Liver (tissue), 9 donors: ENCODE results near the gene JAZF1. TPM values are rescaled to one million over a fixed set of nuclear protein-coding genes. Genes with fewer than 3 reads are reported as not detected.

Experiments
- DNase-seq: peaks from one replicate; pipeline ENCODE4 v3.0.0-alpha.2; 2017; ENCODE audit warnings: low spot score
- H3K27ac ChIP-seq, 2 donors: one replicate each; pipeline ENCODE4 v1.7.0; 2013; ENCODE audit warnings: inconsistent platforms in 2 of 2, low read length in 2 of 2, control low read depth in 1 of 2, low read depth in 1 of 2, mild to moderate bottlenecking in 1 of 2
- H3K27me3 ChIP-seq, 4 donors: one replicate each; pipeline versions ENCODE4 v1.6.1 to v1.7.0; 2013; ENCODE audit warnings: low read length in 3 of 4, inconsistent platforms in 1 of 4, mild to moderate bottlenecking in 1 of 4, moderate library complexity in 1 of 4; ENCODE audit not compliant: control insufficient read depth in 4 of 4, insufficient read depth in 4 of 4
- H3K36me3 ChIP-seq, 4 donors: one replicate each; pipeline versions ENCODE4 v1.6.1 to v1.7.0; 2013; ENCODE audit warnings: low read length in 3 of 4, mild to moderate bottlenecking in 3 of 4, low read depth in 1 of 4, moderate library complexity in 1 of 4; ENCODE audit not compliant: control insufficient read depth in 4 of 4, insufficient read depth in 3 of 4
- H3K4me1 ChIP-seq, 4 donors: one replicate each; pipeline versions ENCODE4 v1.6.1 to v1.7.0; 2013; ENCODE audit warnings: low read length in 3 of 4, mild to moderate bottlenecking in 3 of 4, moderate library complexity in 1 of 4; ENCODE audit not compliant: control insufficient read depth in 4 of 4, insufficient read depth in 4 of 4
- H3K4me3 ChIP-seq, 3 donors: one replicate each; pipeline versions ENCODE4 v1.6.1 to v1.7.0; 2013; ENCODE audit warnings: low read length in 3 of 3, control low read depth in 1 of 3, low read depth in 1 of 3, mild to moderate bottlenecking in 1 of 3
- H3K9ac ChIP-seq, 2 donors: one replicate each; pipeline ENCODE4 v1.7.0; 2013; ENCODE audit warnings: low read length in 2 of 2, mild to moderate bottlenecking in 2 of 2, moderate library complexity in 2 of 2, control low read depth in 1 of 2, low read depth in 1 of 2
- H3K9me3 ChIP-seq, 4 donors: one replicate each; pipeline versions ENCODE4 v1.6.1 to v1.7.0; 2013; ENCODE audit warnings: low read length in 3 of 4; ENCODE audit not compliant: control insufficient read depth in 4 of 4
- FOXA2 ChIP-seq: IDR thresholded peaks from 2 replicates; pipeline ENCODE4 v1.6.1; 2016; ENCODE audit warnings: antibody characterized with exemption
- GABPA ChIP-seq, 2 donors: IDR thresholded peaks in 1 of 2; conservative IDR thresholded peaks in 1 of 2; 2 replicates each; pipeline ENCODE4 v1.6.1; 2016; ENCODE audit warnings: antibody characterized with exemption in 2 of 2, mild to moderate bottlenecking in 1 of 2, moderate library complexity in 1 of 2
- HNF4A ChIP-seq, 2 donors: conservative IDR thresholded peaks; 2 replicates each; pipeline ENCODE4 v1.6.1; 2016; ENCODE audit warnings: antibody characterized with exemption in 2 of 2, mild to moderate bottlenecking in 2 of 2
- HNF4G ChIP-seq: IDR thresholded peaks from 2 replicates; pipeline ENCODE4 v1.6.1; 2016; ENCODE audit warnings: antibody characterized with exemption
- JUND ChIP-seq, 2 donors: IDR thresholded peaks; 2 replicates each; pipeline ENCODE4 v1.6.1; 2016; ENCODE audit warnings: antibody characterized with exemption in 2 of 2
- NR2F2 ChIP-seq: IDR thresholded peaks from 2 replicates; pipeline ENCODE4 v1.6.1; 2016; ENCODE audit warnings: antibody characterized with exemption
- RAD21 ChIP-seq, 2 donors: IDR thresholded peaks; 2 replicates each; pipeline ENCODE4 v1.6.1; 2016; ENCODE audit warnings: antibody characterized with exemption in 2 of 2, mild to moderate bottlenecking in 2 of 2
- RXRA ChIP-seq, 2 donors: IDR thresholded peaks; 2 replicates each; pipeline ENCODE4 v1.6.1; 2017 to 2018; ENCODE audit warnings: antibody characterized with exemption in 2 of 2, mild to moderate bottlenecking in 1 of 2
- WGBS: extraction: QIAGEN DNeasy Blood & Tissue Kit; methylation state at CpG from one replicate; pipeline ENCODE4 v1.1.7; 2013; 5-methylcytosine and 5-hydroxymethylcytosine counted together
- polyA plus RNA-seq, 2 donors: library from polyadenylated mRNA; stranded (reverse) in 1 of 2; unstranded in 1 of 2; fragments of 200-250 nt in 1 of 2; fragments of >200 nt in 1 of 2; fragmentation: Nextera tagmentation in 1 of 2; extraction: Ambion mirVana in 1 of 2; gene quantifications; one replicate each; pipeline versions ENCODE4 v1.2.1 to v1.2.3, GENCODE V29; 2013 to 2015
- total RNA-seq, 2 donors: library from RNA; depleted of rRNA; stranded (reverse); fragments of >200 nt; gene quantifications; one replicate each; pipeline ENCODE4 v1.2.3, GENCODE V29; 2014
- TF ChIP-seq, protein P1 (sequence below): fragments of 150-350 bp; IDR thresholded peaks from 2 replicates; pipeline ENCODE4 v1.5.1; 2017; ENCODE audit warnings: improper control_type of control experiment, low read depth, low read length; ENCODE audit not compliant: missing input control
- donor health status: healthy.
- donor health status: healthy.
- donor health status: healthy.
- donor health status: healthy.
- donor health status: healthy.

JAZF1 gene
- total and polyA plus RNA-seq, 4 donors = 2.7 to 17.8 (median 4.0) TPM

GRCh38 chr7:28088032-28088431, 92.6 kb downstream of the JAZF1 start:
- Histone ChIP-seq H3K36me3 (no peaks in the 10 kb centered on the region), H3K27ac (no peak overlapping the region), H3K4me1 (peaks cover 1 to 14% (median 12%) of the 10 kb centered on the region in 4 donors), H3K9ac (no peak overlapping the region), H3K4me3 (no peak overlapping the region), H3K9me3 (no peaks in the 10 kb centered on the region), H3K27me3 (no peaks in the 10 kb centered on the region)
- WGBS = 91% methylated on average over 4 of the region's 4 CpGs
- no peak for DNase-seq
- TF ChIP-seq HNF4G = no peak
- no peak for TF ChIP-seq JUND (IDR thresholded peaks at IDR 0.05)
- no peak for TF ChIP-seq GABPA (IDR thresholded peaks at IDR 0.05 in 1 of 2, conservative IDR thresholded peaks at IDR 0.05 in 1 of 2)
- no peak for TF ChIP-seq RXRA (IDR thresholded peaks at IDR 0.05)
- no peak for TF ChIP-seq RAD21 (IDR thresholded peaks at IDR 0.05)

- WGBS = 75% methylated on average over 2 of the region's 2 CpGs
- Histone ChIP-seq H3K27ac (no peak overlapping the region), H3K36me3 (no peaks in the 10 kb centered on the region), H3K27me3 (no peaks in the 10 kb centered on the region), H3K4me1 (peaks cover 3 to 16% (median 14%) of the 10 kb centered on the region in 4 donors), H3K9ac (no peak overlapping the region), H3K4me3 (no peak overlapping the region), H3K9me3 (no peaks in the 10 kb centered on the region)
- TF ChIP-seq GABPA (IDR thresholded peaks at IDR 0.05 in 1 of 2, conservative IDR thresholded peaks at IDR 0.05 in 1 of 2) = no peak
- TF ChIP-seq NR2F2 = no peak
- TF ChIP-seq, protein P1, sequence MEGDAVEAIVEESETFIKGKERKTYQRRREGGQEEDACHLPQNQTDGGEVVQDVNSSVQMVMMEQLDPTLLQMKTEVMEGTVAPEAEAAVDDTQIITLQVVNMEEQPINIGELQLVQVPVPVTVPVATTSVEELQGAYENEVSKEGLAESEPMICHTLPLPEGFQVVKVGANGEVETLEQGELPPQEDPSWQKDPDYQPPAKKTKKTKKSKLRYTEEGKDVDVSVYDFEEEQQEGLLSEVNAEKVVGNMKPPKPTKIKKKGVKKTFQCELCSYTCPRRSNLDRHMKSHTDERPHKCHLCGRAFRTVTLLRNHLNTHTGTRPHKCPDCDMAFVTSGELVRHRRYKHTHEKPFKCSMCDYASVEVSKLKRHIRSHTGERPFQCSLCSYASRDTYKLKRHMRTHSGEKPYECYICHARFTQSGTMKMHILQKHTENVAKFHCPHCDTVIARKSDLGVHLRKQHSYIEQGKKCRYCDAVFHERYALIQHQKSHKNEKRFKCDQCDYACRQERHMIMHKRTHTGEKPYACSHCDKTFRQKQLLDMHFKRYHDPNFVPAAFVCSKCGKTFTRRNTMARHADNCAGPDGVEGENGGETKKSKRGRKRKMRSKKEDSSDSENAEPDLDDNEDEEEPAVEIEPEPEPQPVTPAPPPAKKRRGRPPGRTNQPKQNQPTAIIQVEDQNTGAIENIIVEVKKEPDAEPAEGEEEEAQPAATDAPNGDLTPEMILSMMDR = no peak
- no peak for TF ChIP-seq FOXA2
- DNase-seq = no peak
Observed at GRCh38 chr7:28086198-28086597, 94.4 kb downstream of the JAZF1 start.

DNA sequence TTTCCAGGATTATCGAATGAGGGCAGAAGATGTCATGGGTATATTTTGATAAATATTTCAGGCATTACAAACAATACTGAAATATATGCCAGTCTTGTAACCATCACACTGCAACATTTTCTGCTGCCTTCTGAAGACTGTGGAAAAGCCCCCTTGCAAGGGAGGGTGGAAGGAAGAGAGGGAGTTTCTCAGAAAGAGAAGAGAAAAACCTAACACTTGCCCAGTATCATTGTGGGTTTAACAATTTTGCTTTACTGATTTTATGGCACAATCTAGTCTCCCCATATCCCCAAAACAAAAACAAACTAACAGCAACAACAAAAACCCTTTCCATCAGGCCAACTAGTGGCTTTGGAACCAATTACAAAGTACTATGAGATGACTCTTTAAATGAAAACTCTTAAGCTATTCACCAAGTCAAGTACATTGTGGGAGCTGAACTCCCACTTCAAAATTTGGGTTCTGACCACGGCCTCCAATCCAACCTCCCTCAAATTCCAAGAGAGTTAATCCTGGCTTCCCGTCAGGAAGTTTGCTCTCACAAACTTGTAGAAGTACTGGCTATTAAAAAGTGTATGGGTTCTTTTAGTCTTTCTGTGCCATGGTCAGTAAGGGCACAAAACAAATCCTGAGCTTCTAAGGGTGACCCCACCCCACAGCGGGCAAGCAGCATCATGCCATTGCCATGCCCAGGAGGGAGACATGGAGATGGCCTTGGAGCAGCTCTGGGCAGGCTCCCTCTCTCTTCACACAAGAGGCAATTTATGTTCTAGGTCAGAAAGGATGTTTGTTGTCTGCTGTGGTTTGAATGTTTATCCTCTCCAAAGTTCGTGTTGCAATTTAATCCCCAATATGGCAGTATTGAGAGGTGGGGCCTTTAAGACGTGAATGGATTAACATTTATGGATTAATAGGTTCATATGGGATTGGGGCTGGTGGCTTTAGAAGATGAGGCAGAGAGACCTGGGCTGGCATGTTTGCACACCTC, 96.3 kb downstream of the JAZF1 start:
- H3K27me3 ChIP-seq = no peaks in the 10 kb centered on the region
- no peaks in the 10 kb centered on the region for H3K36me3 ChIP-seq
- H3K4me3 ChIP-seq = no peak overlapping the region
- H3K9me3 ChIP-seq = no peaks in the 10 kb centered on the region
- peaks cover 3 to 21% (median 15%) of the 10 kb centered on the region in 4 donors for H3K4me1 ChIP-seq
- DNase-seq = no peak
- 75% methylated on average over 6 of the region's 6 CpGs for WGBS
- no peak overlapping the region for H3K9ac ChIP-seq
- no peak for TF ChIP-seq HNF4A (conservative IDR thresholded peaks at IDR 0.05)
- no peak for TF ChIP-seq HNF4G
- H3K27ac ChIP-seq = peak overlapping the region; percentile 25 to 51
